ENCODE data around the gene SFMBT1. TPM values are rescaled to one million over a fixed set of nuclear protein-coding genes. Genes with fewer than 3 reads are reported as not detected.

The SFMBT1 gene
- total and polyA plus RNA-seq, 2 experiments from 2014 or later = 8.5 to 18.1 TPM

GRCh38 chr3:53072653-53073552 is 27.0 kb upstream of the SFMBT1 start:
- Histone ChIP-seq H3K9me2 (replicated peaks; ENCODE audit: insufficient read depth) (no peaks in the 10 kb centered on the region), H3K36me3 (replicated peaks; ENCODE audit: insufficient read depth, low read depth) (no peaks in the 10 kb centered on the region), H3K4me2 (peak overlapping the region; percentile 88), H3K27me3 (no peaks in the 10 kb centered on the region), H3K27ac (peak overlapping the region; percentile 35), H3K4me1 (ENCODE audit: insufficient read depth) (peaks cover 8% of the 10 kb centered on the region), H3K79me2 (no peaks in the 10 kb centered on the region), H3K4me3 (no peak overlapping the region), H4K20me1 (ENCODE audit: insufficient read depth, poor library complexity, severe bottlenecking) (no peaks in the 10 kb centered on the region), H2AFZ (peak overlapping the region; percentile 85), H3K9me3 (ENCODE audit: low read depth) (no peaks in the 10 kb centered on the region)
- DNase-seq (ENCODE audit: low spot score) = peak; percentile 89
- no peak for TF ChIP-seq EZH2phosphoT487 (IDR thresholded peaks at IDR 0.05; ENCODE audit: low read depth, severe bottlenecking, unreplicated experiment)
- no peak for TF ChIP-seq EZH2 (IDR thresholded peaks at IDR 0.05; ENCODE audit: borderline replicate concordance)
- TF ChIP-seq CTCF (IDR thresholded peaks at IDR 0.05; ENCODE audit: poor library complexity) = peak; percentile 97
- WGBS (ENCODE audit: low lambda C conversion rate, missing lambda C conversion rate) = 28% methylated on average over 30 of the region's 32 CpGs

GRCh38 chr3:53071882-53072431 is 26.1 kb upstream of the SFMBT1 start:
- H4K20me1 ChIP-seq (ENCODE audit: insufficient read depth, poor library complexity, severe bottlenecking) = no peaks in the 10 kb centered on the region
- H3K4me2 ChIP-seq = peak overlapping the region; percentile 88
- no peak overlapping the region for H2AFZ ChIP-seq
- no peak overlapping the region for H3K4me3 ChIP-seq
- no peaks in the 10 kb centered on the region for H3K79me2 ChIP-seq
- peaks cover 8% of the 10 kb centered on the region for H3K4me1 ChIP-seq (ENCODE audit: insufficient read depth)
- no peaks in the 10 kb centered on the region for H3K9me2 ChIP-seq (replicated peaks; ENCODE audit: insufficient read depth)
- no peak for DNase-seq (ENCODE audit: low spot score)
- no peaks in the 10 kb centered on the region for H3K27me3 ChIP-seq
- WGBS (ENCODE audit: low lambda C conversion rate, missing lambda C conversion rate) = 86% methylated on average over 11 of the region's 11 CpGs
- H3K9me3 ChIP-seq (ENCODE audit: low read depth) = no peaks in the 10 kb centered on the region
- TF ChIP-seq EZH2 (IDR thresholded peaks at IDR 0.05; ENCODE audit: borderline replicate concordance) (no peak), CTCF (IDR thresholded peaks at IDR 0.05; ENCODE audit: poor library complexity) (no peak), EZH2phosphoT487 (IDR thresholded peaks at IDR 0.05; ENCODE audit: low read depth, severe bottlenecking, unreplicated experiment) (no peak)
- H3K27ac ChIP-seq = no peak overlapping the region
- H3K36me3 ChIP-seq (replicated peaks; ENCODE audit: insufficient read depth, low read depth) = no peaks in the 10 kb centered on the region

- H3K4me3 ChIP-seq = no peak overlapping the region
- H3K4me2 ChIP-seq = no peak overlapping the region
- H4K20me1 ChIP-seq (ENCODE audit: insufficient read depth, poor library complexity, severe bottlenecking) = no peaks in the 10 kb centered on the region
- TF ChIP-seq CTCF (IDR thresholded peaks at IDR 0.05; ENCODE audit: poor library complexity) = no peak
- TF ChIP-seq EZH2phosphoT487 (IDR thresholded peaks at IDR 0.05; ENCODE audit: low read depth, severe bottlenecking, unreplicated experiment) = no peak
- no peak for TF ChIP-seq EZH2 (IDR thresholded peaks at IDR 0.05; ENCODE audit: borderline replicate concordance)
- H3K9me2 ChIP-seq (replicated peaks; ENCODE audit: insufficient read depth) = no peaks in the 10 kb centered on the region
- H3K9me3 ChIP-seq (ENCODE audit: low read depth) = no peaks in the 10 kb centered on the region
- peaks cover 3% of the 10 kb centered on the region for H3K27me3 ChIP-seq
- no peak for DNase-seq (ENCODE audit: low spot score)
- no peak overlapping the region for H2AFZ ChIP-seq
- H3K4me1 ChIP-seq (ENCODE audit: insufficient read depth) = peaks cover 8% of the 10 kb centered on the region
- H3K79me2 ChIP-seq = no peaks in the 10 kb centered on the region
- WGBS (ENCODE audit: low lambda C conversion rate, missing lambda C conversion rate) = 68% methylated on average over 4 of the region's 4 CpGs
- no peaks in the 10 kb centered on the region for H3K36me3 ChIP-seq (replicated peaks; ENCODE audit: insufficient read depth, low read depth)
- H3K27ac ChIP-seq = no peak overlapping the region
These were observed 23.7 kb upstream of the SFMBT1 start for GRCh38 chr3:53069422-53070068.

All from hepatocyte (in vitro differentiated cells).